SK-N-SH treated with all-trans-retinoic acid at 6 μM for 48 hours (cell line): Measurements from ENCODE around the gene CLEC16A.

Experiments used
- ARNTL ChIP-seq: fragments of 450-650 bp; formaldehyde crosslinking; IDR thresholded peaks from 2 replicates; pipeline ENCODE4 v1.5.0; 2020; ENCODE audit warnings: low read depth, mild to moderate bottlenecking, moderate library complexity, borderline replicate concordance
- CSDC2 ChIP-seq: fragments of 250-450 bp; sonication (Bioruptor Pico); IDR thresholded peaks from 2 replicates; pipeline ENCODE4 v1.5.0; 2020; ENCODE audit warnings: mild to moderate bottlenecking, moderate library complexity
- GLIS3 ChIP-seq: fragments of 250-450 bp; sonication (Bioruptor Pico); IDR thresholded peaks from 2 replicates; pipeline ENCODE4 v1.5.0; 2020; ENCODE audit warnings: mild to moderate bottlenecking, moderate library complexity
- OSR1 ChIP-seq: fragments of 250-450 bp; sonication (Bioruptor Pico); IDR thresholded peaks from 2 replicates; pipeline ENCODE4 v1.8.0; 2022; ENCODE audit warnings: moderate library complexity, mild to moderate bottlenecking, inconsistent platforms
- SNAI2 ChIP-seq: fragments of 250-450 bp; sonication (Bioruptor Pico); IDR thresholded peaks from 2 replicates; pipeline ENCODE4 v1.5.0; 2020; ENCODE audit warnings: mild to moderate bottlenecking, moderate library complexity
- TCF4 ChIP-seq: fragments of 250-450 bp; sonication (Bioruptor Pico); IDR thresholded peaks from 2 replicates; pipeline ENCODE4 v1.8.0; 2021; ENCODE audit warnings: mild to moderate bottlenecking, moderate library complexity, borderline replicate concordance
- ZFP3 ChIP-seq: fragments of 250-450 bp; sonication (Bioruptor Pico); IDR thresholded peaks from 2 replicates; pipeline ENCODE4 v1.5.0; 2020; ENCODE audit warnings: mild to moderate bottlenecking, moderate library complexity
- ZNF565 ChIP-seq: fragments of 450-650 bp; formaldehyde crosslinking; conservative IDR thresholded peaks from 2 replicates; pipeline ENCODE4 v1.5.0; 2020; ENCODE audit warnings: low read depth, mild to moderate bottlenecking, moderate library complexity
- ZNF8 ChIP-seq: fragments of 450-650 bp; formaldehyde crosslinking; IDR thresholded peaks from 2 replicates; pipeline ENCODE4 v1.5.0; 2020; ENCODE audit warnings: mild to moderate bottlenecking, moderate library complexity
- TF ChIP-seq, protein P1 (sequence below): fragments of 250-450 bp; sonication (Bioruptor Pico); IDR thresholded peaks from 2 replicates; pipeline ENCODE4 v1.5.1; 2020; ENCODE audit warnings: low read depth, mild to moderate bottlenecking, moderate library complexity
- TF ChIP-seq, protein P2 (sequence below): fragments of 250-450 bp; sonication (Bioruptor Pico); IDR thresholded peaks from 2 replicates; pipeline ENCODE4 v1.5.0; 2020; ENCODE audit warnings: mild to moderate bottlenecking, moderate library complexity

GRCh38 chr16:11092788-11093571 is 148.6 kb downstream of the CLEC16A start:
- TF ChIP-seq GLIS3 (CRISPR knock-in tag) = no peak
- no peak for TF ChIP-seq SNAI2 (CRISPR knock-in tag)
- no peak for TF ChIP-seq ZNF565 (CRISPR knock-in tag)
- TF ChIP-seq ARNTL (CRISPR knock-in tag) = no peak
- no peak for TF ChIP-seq ZFP3 (CRISPR knock-in tag)
- TF ChIP-seq OSR1 (CRISPR knock-in tag) = no peak
- no peak for TF ChIP-seq CSDC2 (CRISPR knock-in tag)
- no peak for TF ChIP-seq TCF4 (CRISPR knock-in tag)
- TF ChIP-seq, protein P1, sequence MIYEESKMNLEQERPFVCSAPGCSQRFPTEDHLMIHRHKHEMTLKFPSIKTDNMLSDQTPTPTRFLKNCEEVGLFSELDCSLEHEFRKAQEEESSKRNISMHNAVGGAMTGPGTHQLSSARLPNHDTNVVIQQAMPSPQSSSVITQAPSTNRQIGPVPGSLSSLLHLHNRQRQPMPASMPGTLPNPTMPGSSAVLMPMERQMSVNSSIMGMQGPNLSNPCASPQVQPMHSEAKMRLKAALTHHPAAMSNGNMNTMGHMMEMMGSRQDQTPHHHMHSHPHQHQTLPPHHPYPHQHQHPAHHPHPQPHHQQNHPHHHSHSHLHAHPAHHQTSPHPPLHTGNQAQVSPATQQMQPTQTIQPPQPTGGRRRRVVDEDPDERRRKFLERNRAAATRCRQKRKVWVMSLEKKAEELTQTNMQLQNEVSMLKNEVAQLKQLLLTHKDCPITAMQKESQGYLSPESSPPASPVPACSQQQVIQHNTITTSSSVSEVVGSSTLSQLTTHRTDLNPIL (CRISPR knock-in tag) = no peak
- TF ChIP-seq, protein P2, sequence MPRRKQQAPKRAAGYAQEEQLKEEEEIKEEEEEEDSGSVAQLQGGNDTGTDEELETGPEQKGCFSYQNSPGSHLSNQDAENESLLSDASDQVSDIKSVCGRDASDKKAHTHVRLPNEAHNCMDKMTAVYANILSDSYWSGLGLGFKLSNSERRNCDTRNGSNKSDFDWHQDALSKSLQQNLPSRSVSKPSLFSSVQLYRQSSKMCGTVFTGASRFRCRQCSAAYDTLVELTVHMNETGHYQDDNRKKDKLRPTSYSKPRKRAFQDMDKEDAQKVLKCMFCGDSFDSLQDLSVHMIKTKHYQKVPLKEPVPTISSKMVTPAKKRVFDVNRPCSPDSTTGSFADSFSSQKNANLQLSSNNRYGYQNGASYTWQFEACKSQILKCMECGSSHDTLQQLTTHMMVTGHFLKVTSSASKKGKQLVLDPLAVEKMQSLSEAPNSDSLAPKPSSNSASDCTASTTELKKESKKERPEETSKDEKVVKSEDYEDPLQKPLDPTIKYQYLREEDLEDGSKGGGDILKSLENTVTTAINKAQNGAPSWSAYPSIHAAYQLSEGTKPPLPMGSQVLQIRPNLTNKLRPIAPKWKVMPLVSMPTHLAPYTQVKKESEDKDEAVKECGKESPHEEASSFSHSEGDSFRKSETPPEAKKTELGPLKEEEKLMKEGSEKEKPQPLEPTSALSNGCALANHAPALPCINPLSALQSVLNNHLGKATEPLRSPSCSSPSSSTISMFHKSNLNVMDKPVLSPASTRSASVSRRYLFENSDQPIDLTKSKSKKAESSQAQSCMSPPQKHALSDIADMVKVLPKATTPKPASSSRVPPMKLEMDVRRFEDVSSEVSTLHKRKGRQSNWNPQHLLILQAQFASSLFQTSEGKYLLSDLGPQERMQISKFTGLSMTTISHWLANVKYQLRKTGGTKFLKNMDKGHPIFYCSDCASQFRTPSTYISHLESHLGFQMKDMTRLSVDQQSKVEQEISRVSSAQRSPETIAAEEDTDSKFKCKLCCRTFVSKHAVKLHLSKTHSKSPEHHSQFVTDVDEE (CRISPR knock-in tag) = no peak
- no peak for TF ChIP-seq ZNF8 (CRISPR knock-in tag)
